ENCODE results near the gene MYBPC2.
A peak's percentile ranks its signal among the peaks of the same experiment; 100 is the strongest.
"Not testable (repeated sequence)": the region's sequence is repeated elsewhere in the genome, so short reads cannot be mapped to it uniquely, and the experiment has no call there.

Gene MYBPC2

GRCh38 chr19:50468818-50469217 lies 36.1 kb downstream of the MYBPC2 start:
- Histone ChIP-seq H3K36me3 (ENCODE audit: control insufficient read depth, insufficient read depth, low read length) (no peaks in the 10 kb centered on the region), H3K9me3 (ENCODE audit: control insufficient read depth, low read length) (no peaks in the 10 kb centered on the region), H3K4me1 (ENCODE audit: control insufficient read depth, insufficient read depth, low read length) (no peaks in the 10 kb centered on the region), H3K4me3 (ENCODE audit: insufficient read depth, low read depth, low read length) (no peak overlapping the region), H3K27ac (ENCODE audit: insufficient read depth, low read depth, low read length, poor library complexity, severe bottlenecking) (no peak overlapping the region), H3K27me3 (ENCODE audit: control insufficient read depth, insufficient read depth, low read length, poor library complexity, severe bottlenecking) (no peaks in the 10 kb centered on the region)
- 90% methylated on average over 6 of the region's 6 CpGs for WGBS, 2 experiments

- H3K36me3 ChIP-seq (ENCODE audit: control insufficient read depth, insufficient read depth, low read length); H3K9me3 ChIP-seq (ENCODE audit: control insufficient read depth, low read length); H3K27me3 ChIP-seq (ENCODE audit: control insufficient read depth, insufficient read depth, low read length, poor library complexity, severe bottlenecking); H3K4me1 ChIP-seq (ENCODE audit: control insufficient read depth, insufficient read depth, low read length); H3K4me3 ChIP-seq (ENCODE audit: insufficient read depth, low read depth, low read length); H3K27ac ChIP-seq (ENCODE audit: insufficient read depth, low read depth, low read length, poor library complexity, severe bottlenecking): not testable (repeated sequence)
- 60 to 85% methylated on average over 3 of the region's 3 CpGs for WGBS, 2 experiments
Measured at GRCh38 chr19:50473336-50473735, 40.6 kb downstream of the MYBPC2 start.

GRCh38 chr19:50475101-50475568 lies 42.4 kb downstream of the MYBPC2 start:
- Histone ChIP-seq H3K4me1 (ENCODE audit: control insufficient read depth, insufficient read depth, low read length) (no peaks in the 10 kb centered on the region), H3K36me3 (ENCODE audit: control insufficient read depth, insufficient read depth, low read length) (peaks cover 4% of the 10 kb centered on the region), H3K9me3 (ENCODE audit: control insufficient read depth, low read length) (no peaks in the 10 kb centered on the region), H3K27me3 (ENCODE audit: control insufficient read depth, insufficient read depth, low read length, poor library complexity, severe bottlenecking) (no peaks in the 10 kb centered on the region), H3K4me3 (ENCODE audit: insufficient read depth, low read depth, low read length) (no peak overlapping the region), H3K27ac (ENCODE audit: insufficient read depth, low read depth, low read length, poor library complexity, severe bottlenecking) (no peak overlapping the region)
- WGBS, 2 experiments = 89 to 91% methylated on average over 12 of the region's 12 CpGs

- peak overlapping the region; percentile 6 for H3K27ac ChIP-seq (ENCODE audit: insufficient read depth, low read depth, low read length, poor library complexity, severe bottlenecking)
- peak overlapping the region; percentile 75 for H3K4me3 ChIP-seq (ENCODE audit: insufficient read depth, low read depth, low read length)
- H3K36me3 ChIP-seq (ENCODE audit: control insufficient read depth, insufficient read depth, low read length) = peaks cover 6% of the 10 kb centered on the region
- H3K9me3 ChIP-seq (ENCODE audit: control insufficient read depth, low read length) = no peaks in the 10 kb centered on the region
- H3K27me3 ChIP-seq (ENCODE audit: control insufficient read depth, insufficient read depth, low read length, poor library complexity, severe bottlenecking) = no peaks in the 10 kb centered on the region
- WGBS, 2 experiments = 82% methylated on average over 29 of the region's 29 CpGs
- no peaks in the 10 kb centered on the region for H3K4me1 ChIP-seq (ENCODE audit: control insufficient read depth, insufficient read depth, low read length)
Measured at GRCh38 chr19:50475736-50476223, 43.1 kb downstream of the MYBPC2 start.

GRCh38 chr19:50476224-50476906 lies 43.7 kb downstream of the MYBPC2 start, which contains the start of the genes EMC10 and GARIN5A:
TSS of gene EMC10 (plus strand) at chr19:50476507. CDS start at chr19:50476545, 38 bp downstream.
TSS of gene GARIN5A (minus strand) at chr19:50476848. CDS start at chr19:50476388, 460 bp downstream.
- Histone ChIP-seq H3K27ac (ENCODE audit: insufficient read depth, low read depth, low read length, poor library complexity, severe bottlenecking) (peak within 1 kb of the TSS; percentile 91), H3K4me3 (ENCODE audit: insufficient read depth, low read depth, low read length) (peak within 1 kb of the TSS; percentile 75), H3K27me3 (ENCODE audit: control insufficient read depth, insufficient read depth, low read length, poor library complexity, severe bottlenecking) (no peaks in the 10 kb centered on the region), H3K4me1 (ENCODE audit: control insufficient read depth, insufficient read depth, low read length) (no peaks in the 10 kb centered on the region), H3K9me3 (ENCODE audit: control insufficient read depth, low read length) (no peaks in the 10 kb centered on the region), H3K36me3 (ENCODE audit: control insufficient read depth, insufficient read depth, low read length) (peaks cover 6% of the 10 kb centered on the region)
- WGBS, 2 experiments = 7 to 9% methylated on average over 58 of the region's 58 CpGs

- peak overlapping the region; percentile 91 for H3K27ac ChIP-seq (ENCODE audit: insufficient read depth, low read depth, low read length, poor library complexity, severe bottlenecking)
- H3K4me3 ChIP-seq (ENCODE audit: insufficient read depth, low read depth, low read length) = peak overlapping the region; percentile 75
- 24 to 25% methylated on average over 20 of the region's 20 CpGs for WGBS, 2 experiments
- no peaks in the 10 kb centered on the region for H3K4me1 ChIP-seq (ENCODE audit: control insufficient read depth, insufficient read depth, low read length)
- peaks cover 6% of the 10 kb centered on the region for H3K36me3 ChIP-seq (ENCODE audit: control insufficient read depth, insufficient read depth, low read length)
- no peaks in the 10 kb centered on the region for H3K27me3 ChIP-seq (ENCODE audit: control insufficient read depth, insufficient read depth, low read length, poor library complexity, severe bottlenecking)
- H3K9me3 ChIP-seq (ENCODE audit: control insufficient read depth, low read length) = no peaks in the 10 kb centered on the region
Measured at GRCh38 chr19:50476907-50477238, 44.2 kb downstream of the MYBPC2 start.

GRCh38 chr19:50477751-50478515 lies 45.2 kb downstream of the MYBPC2 start:
- no peak overlapping the region for H3K27ac ChIP-seq (ENCODE audit: insufficient read depth, low read depth, low read length, poor library complexity, severe bottlenecking)

GRCh38 chr19:50478901-50479715 lies 46.4 kb downstream of the MYBPC2 start:
- 90 to 91% methylated on average over 19 of the region's 19 CpGs for WGBS, 2 experiments
- Histone ChIP-seq H3K9me3 (ENCODE audit: control insufficient read depth, low read length) (no peaks in the 10 kb centered on the region), H3K4me3 (ENCODE audit: insufficient read depth, low read depth, low read length) (no peak overlapping the region), H3K4me1 (ENCODE audit: control insufficient read depth, insufficient read depth, low read length) (no peaks in the 10 kb centered on the region), H3K27ac (ENCODE audit: insufficient read depth, low read depth, low read length, poor library complexity, severe bottlenecking) (no peak overlapping the region), H3K36me3 (ENCODE audit: control insufficient read depth, insufficient read depth, low read length) (peaks cover 6% of the 10 kb centered on the region), H3K27me3 (ENCODE audit: control insufficient read depth, insufficient read depth, low read length, poor library complexity, severe bottlenecking) (no peaks in the 10 kb centered on the region)

More at GRCh38 chr19:50477751-50478515, 45.2 kb downstream of the MYBPC2 start:
- H3K9me3 ChIP-seq (ENCODE audit: control insufficient read depth, low read length) = no peaks in the 10 kb centered on the region
- H3K4me3 ChIP-seq (ENCODE audit: insufficient read depth, low read depth, low read length) = no peak overlapping the region
- H3K4me1 ChIP-seq (ENCODE audit: control insufficient read depth, insufficient read depth, low read length) = no peaks in the 10 kb centered on the region
- H3K36me3 ChIP-seq (ENCODE audit: control insufficient read depth, insufficient read depth, low read length) = peaks cover 6% of the 10 kb centered on the region
- H3K27me3 ChIP-seq (ENCODE audit: control insufficient read depth, insufficient read depth, low read length, poor library complexity, severe bottlenecking) = no peaks in the 10 kb centered on the region
- 95 to 96% methylated on average over 17 of the region's 17 CpGs for WGBS, 2 experiments

GRCh38 chr19:50479761-50480251 lies 47.1 kb downstream of the MYBPC2 start:
- Histone ChIP-seq H3K27ac (ENCODE audit: insufficient read depth, low read depth, low read length, poor library complexity, severe bottlenecking) (no peak overlapping the region), H3K4me1 (ENCODE audit: control insufficient read depth, insufficient read depth, low read length) (no peaks in the 10 kb centered on the region), H3K9me3 (ENCODE audit: control insufficient read depth, low read length) (no peaks in the 10 kb centered on the region), H3K27me3 (ENCODE audit: control insufficient read depth, insufficient read depth, low read length, poor library complexity, severe bottlenecking) (no peaks in the 10 kb centered on the region), H3K4me3 (ENCODE audit: insufficient read depth, low read depth, low read length) (no peak overlapping the region), H3K36me3 (ENCODE audit: control insufficient read depth, insufficient read depth, low read length) (peaks cover 6% of the 10 kb centered on the region)
- 96% methylated on average over 16 of the region's 16 CpGs for WGBS, 2 experiments
